Activated CD4-positive, alpha-beta T cell treated with anti-CD3 and anti-CD28 coated beads, Interleukin-2, Interleukin-6, amounts not matched to agents 100 ng/mL and 50 ng/mL, durations not matched to agents 16 hours and 8 hours (primary cell): ENCODE measurements around the gene ATAD3B.
"Not testable (repeated sequence)": the region's sequence is repeated elsewhere in the genome, so short reads cannot be mapped to it uniquely, and the experiment has no call there.

Experiments
- DNase-seq: peaks from one replicate; pipeline ENCODE4 v3.0.0-alpha.2; 2020

The ATAD3B gene

GRCh38 chr1:1516923-1517322 lies 45.4 kb downstream of the ATAD3B start:
- DNase-seq, result not testable (repeated sequence)

- no peak for DNase-seq
Measured at GRCh38 chr1:1517973-1518620, 46.5 kb downstream of the ATAD3B start.

- DNase-seq, result not testable (repeated sequence)
Measured at GRCh38 chr1:1518621-1519007, 47.0 kb downstream of the ATAD3B start.

- not testable (repeated sequence) for DNase-seq
Measured at GRCh38 chr1:1519805-1520505, 48.4 kb downstream of the ATAD3B start.

- DNase-seq, result no peak
Measured at GRCh38 chr1:1521331-1521730, 49.8 kb downstream of the ATAD3B start.

- not testable (repeated sequence) for DNase-seq
Measured at GRCh38 chr1:1522536-1522935, 51.0 kb downstream of the ATAD3B start.

GRCh38 chr1:1523226-1523625 lies 51.7 kb downstream of the ATAD3B start:
- DNase-seq, result not testable (repeated sequence)

- DNase-seq, result not testable (repeated sequence)
Measured at GRCh38 chr1:1523651-1524050, 52.1 kb downstream of the ATAD3B start.

GRCh38 chr1:1524750-1525383 lies 53.3 kb downstream of the ATAD3B start:
- not testable (repeated sequence) for DNase-seq

- DNase-seq, result not testable (repeated sequence)
Measured at GRCh38 chr1:1526476-1526875, 54.9 kb downstream of the ATAD3B start.

GRCh38 chr1:1527092-1527816 lies 55.7 kb downstream of the ATAD3B start:
- no peak for DNase-seq

GRCh38 chr1:1528301-1529267 lies 57.0 kb downstream of the ATAD3B start:
- DNase-seq, result no peak

- no peak for DNase-seq
Measured at GRCh38 chr1:1529321-1529720, 57.8 kb downstream of the ATAD3B start.

- DNase-seq, result no peak
Measured at GRCh38 chr1:1529936-1530335, 58.4 kb downstream of the ATAD3B start.

GRCh38 chr1:1531947-1532346 lies 60.4 kb downstream of the ATAD3B start:
- no peak for DNase-seq

GRCh38 chr1:1533176-1533893 lies 61.8 kb downstream of the ATAD3B start:
- DNase-seq, result not testable (repeated sequence)

- not testable (repeated sequence) for DNase-seq
Measured at GRCh38 chr1:1533894-1534291, 62.3 kb downstream of the ATAD3B start.

GRCh38 chr1:1534401-1535154 lies 63.0 kb downstream of the ATAD3B start:
- DNase-seq, result no peak

- no peak for DNase-seq
Measured at GRCh38 chr1:1535201-1536018, 63.8 kb downstream of the ATAD3B start.
